SW 1271 (cell line): ENCODE data around the gene TECR.
"Not testable (repeated sequence)": the region's sequence is repeated elsewhere in the genome, so short reads cannot be mapped to it uniquely, and the experiment has no call there.

ENCODE experiments used
- DNase-seq, 2 experiments: peaks; one replicate each; lab custom pipeline; 2025; lab: John Stamatoyannopoulos, UW

The TECR gene

GRCh38 chr19:14529254-14530004 is at the start of gene TECR:
TSS of gene TECR (plus strand) at chr19:14529594. CDS start at chr19:14529697, 103 bp downstream.
- peak; percentile 97 to 99 for DNase-seq

- DNase-seq: no peak
Measured at GRCh38 chr19:14479975-14480699, 49.3 kb upstream of the TECR start.

- DNase-seq: no peak
Measured at GRCh38 chr19:14480700-14481079, 48.7 kb upstream of the TECR start.

GRCh38 chr19:14482172-14482941 is 47.0 kb upstream of the TECR start:
- no peak for DNase-seq

GRCh38 chr19:14487370-14488125 is 41.8 kb upstream of the TECR start:
- DNase-seq: no peak

GRCh38 chr19:14492756-14493337 is 36.5 kb upstream of the TECR start:
- DNase-seq: no peak

- DNase-seq: no peak
Measured at GRCh38 chr19:14494411-14494810, 35.0 kb upstream of the TECR start.

GRCh38 chr19:14494910-14495671 is 34.3 kb upstream of the TECR start:
- no peak for DNase-seq

- no peak for DNase-seq
Measured at GRCh38 chr19:14495672-14496028, 33.7 kb upstream of the TECR start.

- DNase-seq: peak; percentile 91 to 97
Measured at GRCh38 chr19:14496029-14496833, 33.2 kb upstream of the TECR start, which contains the start of gene GIPC1. TSS of gene GIPC1 (minus strand) at chr19:14496127. CDS start at chr19:14482976, 13,151 bp downstream.

- no peak for DNase-seq
Measured at GRCh38 chr19:14496834-14497227, 32.6 kb upstream of the TECR start.

- no peak for DNase-seq
Measured at GRCh38 chr19:14497228-14497921, 32.0 kb upstream of the TECR start.

GRCh38 chr19:14502334-14503092 is 26.9 kb upstream of the TECR start:
- no peak for DNase-seq

GRCh38 chr19:14503285-14503684 is 26.1 kb upstream of the TECR start:
- DNase-seq: no peak

- DNase-seq: not testable (repeated sequence)
Measured at GRCh38 chr19:14504575-14504974, 24.8 kb upstream of the TECR start.

- DNase-seq: peak; percentile 65 to 73
Measured at GRCh38 chr19:14505488-14506239, 23.7 kb upstream of the TECR start.

- DNase-seq: peak; percentile 75 to 89
Measured at GRCh38 chr19:14507704-14508542, 21.5 kb upstream of the TECR start.
